Stomach smooth muscle (tissue), 2 donors: ENCODE data around the gene SLC22A23.

Experiments used
- H3K27ac ChIP-seq: one replicate; pipeline ENCODE4 v1.7.0; 2013; ENCODE audit warnings: mild to moderate bottlenecking, low read length, inconsistent platforms
- H3K27me3 ChIP-seq, 2 donors: one replicate each; pipeline ENCODE4 v1.7.0; 2013; ENCODE audit warnings: low read length in 2 of 2; ENCODE audit not compliant: insufficient read depth in 2 of 2, control insufficient read depth in 1 of 2
- H3K36me3 ChIP-seq, 2 donors: one replicate each; pipeline ENCODE4 v1.7.0; 2013; ENCODE audit warnings: low read length in 2 of 2; ENCODE audit not compliant: control insufficient read depth in 2 of 2, insufficient read depth in 2 of 2
- H3K4me1 ChIP-seq: one replicate; pipeline ENCODE4 v1.7.0; 2013; ENCODE audit warnings: low read length; ENCODE audit not compliant: control insufficient read depth, insufficient read depth
- H3K4me3 ChIP-seq, 2 donors: one replicate each; pipeline ENCODE4 v1.7.0; 2013; ENCODE audit warnings: low read length in 2 of 2
- H3K9ac ChIP-seq, 2 donors: one replicate each; pipeline ENCODE4 v1.7.0; 2013; ENCODE audit warnings: low read length in 2 of 2, mild to moderate bottlenecking in 1 of 2
- H3K9me3 ChIP-seq, 2 donors: one replicate each; pipeline ENCODE4 v1.7.0; 2013; ENCODE audit warnings: low read length in 2 of 2; ENCODE audit not compliant: control insufficient read depth in 2 of 2
- donor health status: healthy.
- donor health status: Pancreatic carcinoma.

The SLC22A23 gene

GRCh38 chr6:3419624-3420272 lies 37.1 kb downstream of the SLC22A23 start:
- Histone ChIP-seq H3K9me3 (no peaks in the 10 kb centered on the region), H3K27me3 (peaks cover 0 to 2% of the 10 kb centered on the region in 2 donors), H3K27ac (no peak overlapping the region), H3K4me3 (no peak overlapping the region), H3K36me3 (no peaks in the 10 kb centered on the region), H3K4me1 (no peaks in the 10 kb centered on the region), H3K9ac (no peak overlapping the region)

- Histone ChIP-seq H3K27ac (no peak overlapping the region), H3K9ac (no peak overlapping the region), H3K4me1 (no peaks in the 10 kb centered on the region), H3K4me3 (no peak overlapping the region), H3K36me3 (no peaks in the 10 kb centered on the region), H3K27me3 (peaks cover 0 to 2% of the 10 kb centered on the region in 2 donors), H3K9me3 (no peaks in the 10 kb centered on the region)
Observed at GRCh38 chr6:3418496-3419060, 38.3 kb downstream of the SLC22A23 start.

- H3K4me3 ChIP-seq = no peak overlapping the region
- H3K9ac ChIP-seq = no peak overlapping the region
- peaks cover under 1 to 5% of the 10 kb centered on the region in 2 donors for H3K36me3 ChIP-seq
- no peaks in the 10 kb centered on the region for H3K4me1 ChIP-seq
- peaks cover 0 to 2% of the 10 kb centered on the region in 2 donors for H3K27me3 ChIP-seq
- H3K27ac ChIP-seq = no peak overlapping the region
- H3K9me3 ChIP-seq = peaks cover 0 to 2% of the 10 kb centered on the region in 2 donors
Observed at GRCh38 chr6:3417473-3417872, 39.4 kb downstream of the SLC22A23 start.

DNA sequence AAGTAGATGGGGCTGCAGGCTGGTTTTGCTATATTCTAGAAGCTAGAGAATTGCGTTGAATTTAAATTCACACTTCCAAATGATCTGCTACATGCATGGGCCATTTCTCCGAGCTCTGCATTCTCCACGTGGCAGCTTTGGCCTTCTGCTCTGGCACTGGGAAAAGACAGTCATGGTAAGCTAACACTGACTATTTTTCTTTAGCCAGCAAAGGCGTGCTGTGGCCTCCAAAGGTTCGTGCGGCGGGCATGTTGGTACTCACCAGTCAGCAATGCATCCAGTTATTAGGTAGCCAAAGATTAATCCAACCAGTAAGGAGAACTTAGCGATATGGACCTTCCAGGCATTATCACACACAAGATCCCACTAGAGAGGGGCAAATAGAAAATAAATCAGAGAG lies 41.4 kb downstream of the SLC22A23 start:
- Histone ChIP-seq H3K4me3 (no peak overlapping the region), H3K9ac (no peak overlapping the region), H3K36me3 (peaks cover 2 to 5% of the 10 kb centered on the region in 2 donors), H3K27me3 (peaks cover 0 to 2% of the 10 kb centered on the region in 2 donors), H3K27ac (no peak overlapping the region), H3K4me1 (no peaks in the 10 kb centered on the region), H3K9me3 (peaks cover 0 to 4% of the 10 kb centered on the region in 2 donors)

GRCh38 chr6:3415082-3415453 lies 41.8 kb downstream of the SLC22A23 start:
- H3K27ac ChIP-seq = no peak overlapping the region
- H3K9ac ChIP-seq = no peak overlapping the region
- H3K4me3 ChIP-seq = no peak overlapping the region
- H3K36me3 ChIP-seq = peaks cover 2 to 5% of the 10 kb centered on the region in 2 donors
- H3K27me3 ChIP-seq = peaks cover 0 to 2% of the 10 kb centered on the region in 2 donors
- peaks cover 0 to 4% of the 10 kb centered on the region in 2 donors for H3K9me3 ChIP-seq
- no peaks in the 10 kb centered on the region for H3K4me1 ChIP-seq

- Histone ChIP-seq H3K9me3 (peaks cover 0 to 4% of the 10 kb centered on the region in 2 donors), H3K36me3 (peaks cover 2 to 9% of the 10 kb centered on the region in 2 donors), H3K4me1 (no peaks in the 10 kb centered on the region), H3K9ac (no peak overlapping the region), H3K27me3 (peaks cover 0 to 2% of the 10 kb centered on the region in 2 donors), H3K27ac (no peak overlapping the region), H3K4me3 (no peak overlapping the region)
Observed at GRCh38 chr6:3414327-3415081, 42.3 kb downstream of the SLC22A23 start.

GRCh38 chr6:3413592-3413991 lies 43.3 kb downstream of the SLC22A23 start:
- H3K9me3 ChIP-seq = peaks cover 0 to 4% of the 10 kb centered on the region in 2 donors
- H3K4me3 ChIP-seq = no peak overlapping the region
- H3K27ac ChIP-seq = no peak overlapping the region
- H3K27me3 ChIP-seq = peaks cover 0 to 2% of the 10 kb centered on the region in 2 donors
- H3K4me1 ChIP-seq = no peaks in the 10 kb centered on the region
- peaks cover 2 to 9% of the 10 kb centered on the region in 2 donors for H3K36me3 ChIP-seq
- no peak overlapping the region for H3K9ac ChIP-seq

DNA sequence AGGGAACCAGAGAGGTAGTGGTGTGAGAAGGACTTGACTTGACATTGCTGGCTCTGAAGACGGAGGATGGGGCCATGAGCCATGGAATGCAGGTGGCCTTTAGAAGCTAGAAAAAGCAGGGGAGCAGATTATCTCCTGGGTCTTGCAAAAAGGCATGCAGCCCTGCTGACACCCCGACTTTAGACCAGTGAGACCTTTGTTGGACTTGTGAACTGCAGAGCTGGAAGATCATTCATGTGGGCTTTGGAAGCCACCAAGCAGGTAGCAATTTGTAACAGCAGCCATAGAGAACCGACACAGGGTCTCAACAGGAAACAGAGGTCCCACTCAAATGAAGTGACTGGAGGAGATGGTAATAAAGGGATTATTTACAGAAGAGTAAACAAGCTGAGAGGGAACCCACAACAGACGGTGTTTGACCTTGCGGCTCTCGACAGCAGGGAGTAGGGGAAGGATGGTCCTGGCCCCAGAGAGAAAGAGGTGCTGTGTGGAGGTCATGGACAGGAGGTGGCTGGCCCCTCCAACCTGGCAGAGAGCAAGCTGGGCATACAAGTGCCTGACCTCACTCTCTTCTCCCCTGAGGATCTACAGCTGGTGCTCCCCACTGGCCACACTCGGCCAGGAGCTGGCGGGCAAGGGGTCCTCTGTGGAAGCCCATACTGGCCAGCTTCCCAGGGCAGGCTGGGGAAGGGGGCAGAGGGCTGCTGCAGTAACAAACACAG lies 43.9 kb downstream of the SLC22A23 start:
- Histone ChIP-seq H3K27ac (no peak overlapping the region), H3K4me1 (no peaks in the 10 kb centered on the region), H3K4me3 (no peak overlapping the region), H3K36me3 (peaks cover 2 to 9% of the 10 kb centered on the region in 2 donors), H3K9ac (no peak overlapping the region), H3K9me3 (peaks cover 0 to 4% of the 10 kb centered on the region in 2 donors), H3K27me3 (peaks cover 0 to under 1% of the 10 kb centered on the region in 2 donors)

DNA sequence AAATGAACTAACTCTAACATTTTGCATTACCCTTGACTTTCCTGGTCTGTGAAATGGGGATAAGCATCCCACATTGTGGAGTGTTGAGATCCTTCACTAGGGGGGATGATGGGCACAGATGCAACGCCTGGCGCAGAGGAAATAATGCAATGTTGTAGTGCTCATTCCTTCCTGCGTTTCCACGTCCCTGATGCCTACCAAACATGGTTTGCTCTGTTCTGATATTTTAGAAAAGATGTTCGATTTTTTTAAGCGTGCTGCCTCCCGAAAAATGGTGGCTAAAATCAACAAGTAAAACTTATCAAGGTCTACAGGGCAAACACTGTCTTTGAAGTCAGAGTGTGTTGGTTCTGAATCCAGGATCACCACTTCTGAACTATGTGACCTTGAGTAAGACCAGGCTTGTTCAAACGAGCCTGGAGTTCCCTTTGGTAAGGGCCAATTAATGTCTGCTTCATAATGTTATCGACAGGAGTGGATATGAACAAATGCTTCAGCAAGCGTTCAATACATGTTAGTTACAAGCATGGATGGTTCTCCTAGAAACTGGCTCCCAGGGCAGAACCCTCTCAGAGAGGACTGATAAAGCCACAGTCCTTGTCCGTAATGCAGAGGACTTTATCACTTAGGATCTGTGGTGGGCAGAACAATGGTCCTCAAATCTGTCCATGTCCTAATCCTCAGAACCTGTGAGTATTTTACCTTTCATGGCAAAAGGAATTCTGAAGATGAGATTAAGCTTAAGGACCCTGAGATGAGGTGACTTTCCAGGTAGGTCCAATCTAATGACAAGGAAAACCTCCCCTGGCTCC lies 44.7 kb downstream of the SLC22A23 start:
- no peak overlapping the region for H3K27ac ChIP-seq
- H3K4me1 ChIP-seq = no peaks in the 10 kb centered on the region
- peaks cover 0 to 4% of the 10 kb centered on the region in 2 donors for H3K9me3 ChIP-seq
- no peak overlapping the region for H3K9ac ChIP-seq
- H3K27me3 ChIP-seq = no peaks in the 10 kb centered on the region
- peaks cover 2 to 9% of the 10 kb centered on the region in 2 donors for H3K36me3 ChIP-seq
- H3K4me3 ChIP-seq = no peak overlapping the region
